Measurements from ENCODE around the gene A3GALT2.

The A3GALT2 gene

GRCh38 chr1:33298623-33299277 is 22.1 kb downstream of the A3GALT2 start:
- no peak for DNase-seq (ENCODE audit: low read depth)
- H3K4me3 ChIP-seq (ENCODE audit: control insufficient read depth, low read depth, low read length) = no peak overlapping the region
- TF ChIP-seq CTCF (IDR thresholded peaks at IDR 0.05; ENCODE audit: control insufficient read depth, insufficient read depth, low read depth, low read length, missing control alignments) = peak; percentile 91

GRCh38 chr1:33297911-33298622 is 22.8 kb downstream of the A3GALT2 start:
- TF ChIP-seq CTCF (IDR thresholded peaks at IDR 0.05; ENCODE audit: control insufficient read depth, insufficient read depth, low read depth, low read length, missing control alignments) = no peak
- DNase-seq (ENCODE audit: low read depth) = no peak
- no peak overlapping the region for H3K4me3 ChIP-seq (ENCODE audit: control insufficient read depth, low read depth, low read length)

GRCh38 chr1:33296824-33297223 is 24.1 kb downstream of the A3GALT2 start:
- H3K4me3 ChIP-seq (ENCODE audit: control insufficient read depth, low read depth, low read length) = no peak overlapping the region
- DNase-seq (ENCODE audit: low read depth) = no peak
- no peak for TF ChIP-seq CTCF (IDR thresholded peaks at IDR 0.05; ENCODE audit: control insufficient read depth, insufficient read depth, low read depth, low read length, missing control alignments)

- no peak overlapping the region for H3K4me3 ChIP-seq (ENCODE audit: control insufficient read depth, low read depth, low read length)
- no peak for DNase-seq (ENCODE audit: low read depth)
- no peak for TF ChIP-seq CTCF (IDR thresholded peaks at IDR 0.05; ENCODE audit: control insufficient read depth, insufficient read depth, low read depth, low read length, missing control alignments)
Measured at GRCh38 chr1:33296082-33296458, 24.8 kb downstream of the A3GALT2 start.

- DNase-seq (ENCODE audit: low read depth) = no peak
- TF ChIP-seq CTCF (IDR thresholded peaks at IDR 0.05; ENCODE audit: control insufficient read depth, insufficient read depth, low read depth, low read length, missing control alignments) = peak; percentile 96
- H3K4me3 ChIP-seq (ENCODE audit: control insufficient read depth, low read depth, low read length) = no peak overlapping the region
Measured at GRCh38 chr1:33295450-33296081, 25.3 kb downstream of the A3GALT2 start.

- H3K4me3 ChIP-seq (ENCODE audit: control insufficient read depth, low read depth, low read length) = no peak overlapping the region
- TF ChIP-seq CTCF (IDR thresholded peaks at IDR 0.05; ENCODE audit: control insufficient read depth, insufficient read depth, low read depth, low read length, missing control alignments) = no peak
- no peak for DNase-seq (ENCODE audit: low read depth)
Measured at GRCh38 chr1:33295023-33295422, 25.9 kb downstream of the A3GALT2 start.

Measured in AG09309 (cell line).